HepG2 (cell line): Measurements from ENCODE around the gene REM2. TPM values are rescaled to one million over a fixed set of nuclear protein-coding genes. Genes with fewer than 3 reads are reported as not detected.

Experiments used
- CBX5 ChIP-seq: sonication (generic); formaldehyde crosslinking; IDR thresholded peaks from 2 replicates; pipeline ENCODE4 v1.4.0; 2020; ENCODE audit warnings: missing genetic modification reagents, borderline replicate concordance
- FOXO1 ChIP-seq: sonication (generic); formaldehyde crosslinking; IDR thresholded peaks from 2 replicates; pipeline ENCODE4 v1.4.0; 2020; ENCODE audit warnings: missing genetic modification reagents
- HES4 ChIP-seq: sonication (generic); formaldehyde crosslinking; IDR thresholded peaks from 2 replicates; pipeline ENCODE4 v1.9.0; 2021; ENCODE audit warnings: mild to moderate bottlenecking, missing genetic modification reagents, borderline replicate concordance
- HMGXB4 ChIP-seq, 2 experiments: sonication (generic) in 1 of 2; formaldehyde crosslinking in 1 of 2; IDR thresholded peaks; 2 replicates each; pipeline versions ENCODE4 v1.4.0 to v1.6.1; 2018 to 2020; ENCODE audit warnings: missing genetic modification reagents in 2 of 2, borderline replicate concordance in 1 of 2, low read depth in 1 of 2, mild to moderate bottlenecking in 1 of 2, missing biosample characterization in 1 of 2
- MTERF4 ChIP-seq: sonication (generic); formaldehyde crosslinking; IDR thresholded peaks from 2 replicates; pipeline ENCODE4 v1.8.0; 2023; ENCODE audit warnings: mild to moderate bottlenecking, missing genetic modification reagents
- PBX3 ChIP-seq: sonication (generic); formaldehyde crosslinking; IDR thresholded peaks from 2 replicates; pipeline ENCODE4 v1.8.1; 2023; ENCODE audit warnings: missing genetic modification reagents, inconsistent platforms, borderline replicate concordance
- REXO4 ChIP-seq: sonication (generic); formaldehyde crosslinking; IDR thresholded peaks from 2 replicates; pipeline ENCODE4 v1.8.0; 2022; ENCODE audit warnings: missing genetic modification reagents, mild to moderate bottlenecking, borderline replicate concordance
- ZNF318 ChIP-seq: sonication (generic); formaldehyde crosslinking; IDR thresholded peaks from 2 replicates; pipeline ENCODE4 v1.4.0; 2020; ENCODE audit warnings: mild to moderate bottlenecking, missing genetic modification reagents
- ZNF543 ChIP-seq: sonication (generic); formaldehyde crosslinking; IDR thresholded peaks from 2 replicates; pipeline ENCODE4 v1.4.0; 2020; ENCODE audit warnings: mild to moderate bottlenecking, missing genetic modification reagents
- ZNF557 ChIP-seq: sonication (generic); formaldehyde crosslinking; IDR thresholded peaks from 2 replicates; pipeline ENCODE4 v1.4.0; 2020; ENCODE audit warnings: missing genetic modification reagents
- ZNF652 ChIP-seq: IDR thresholded peaks from 2 replicates; pipeline ENCODE4 v1.6.1; 2016; ENCODE audit warnings: low read depth, borderline replicate concordance
- ZNF790 ChIP-seq: sonication (generic); formaldehyde crosslinking; IDR thresholded peaks from 2 replicates; pipeline ENCODE4 v1.8.0; 2022; ENCODE audit warnings: missing genetic modification reagents, mild to moderate bottlenecking, borderline replicate concordance
- ZSCAN29 ChIP-seq: sonication (generic); formaldehyde crosslinking; conservative IDR thresholded peaks from 2 replicates; pipeline ENCODE4 v1.4.0; 2020; ENCODE audit warnings: mild to moderate bottlenecking, missing genetic modification reagents
- polyA plus RNA-seq, 8 experiments: library from polyadenylated mRNA; depleted of rRNA in 3 of 8; stranded (reverse) in 7 of 8; unstranded in 1 of 8; fragments of >200 nt; fragmentation: Illumina TruSeq in 4 of 8; extraction: Trizol in 4 of 8; gene quantifications; 2 replicates each; pipeline versions ENCODE4 v1.2.1 to v1.2.3, GENCODE V29; 2011 to 2016; ENCODE audit warnings: low read depth in 4 of 8, missing spikeins in 1 of 8, mixed read lengths in 1 of 8; ENCODE audit not compliant: insufficient read depth in 1 of 8
- total RNA-seq, 5 experiments: library from RNA; depleted of rRNA; stranded (reverse); fragments of >200 nt; fragmentation: Illumina TruSeq; extraction: Trizol; gene quantifications; 2 replicates each; pipeline ENCODE4 v1.2.3, GENCODE V29; 2016; ENCODE audit warnings: low read depth in 1 of 5

Gene REM2
- total and polyA plus RNA-seq, 2 of the 13 experiments (the other 11 are each of a cell fraction or from before 2014, with no cell fraction given): 0.20 TPM; not detected in 1

- no peak; the same call in 1 of the 2 replicates for TF ChIP-seq ZNF318 (CRISPR knock-in tag)
- TF ChIP-seq FOXO1 (CRISPR knock-in tag): no peak; the same call in 1 of the 2 replicates
- peak; percentile 85; the same call in 1 of the 2 replicates for TF ChIP-seq ZNF790 (CRISPR knock-in tag)
- TF ChIP-seq ZNF543 (CRISPR knock-in tag): peak; percentile 17; the same call in 1 of the 2 replicates
- 0 out of 2 replicates have a peak, but pooled peaks have one; percentile 66 for TF ChIP-seq ZSCAN29 (CRISPR knock-in tag)
- TF ChIP-seq REXO4 (CRISPR knock-in tag): no peak
- peak; percentile 10; the same call in 1 of the 2 replicates for TF ChIP-seq CBX5
- peak; percentile 52; the same call in 1 of the 2 replicates for TF ChIP-seq HES4 (CRISPR knock-in tag)
- no peak for TF ChIP-seq ZNF557 (CRISPR knock-in tag)
- no peak for TF ChIP-seq PBX3 (CRISPR knock-in tag)
- peak; percentile 62; the same call in 1 of the 2 replicates for TF ChIP-seq ZNF652
- TF ChIP-seq HMGXB4 (CRISPR knock-in tag; IDR thresholded peaks at IDR 0.05; ENCODE audit: borderline replicate concordance in 1 of 2, low read depth in 1 of 2): peak; percentile 83 to 99
- peak; percentile 66; the same call in 1 of the 2 replicates for TF ChIP-seq MTERF4 (CRISPR knock-in tag)
Observed at GRCh38 chr14:22872033-22872832, 10.8 kb upstream of the REM2 start (continued).
